GM21576 (cell line): ENCODE measurements around the gene AFDN.

Experiments used
- ATAC-seq: cut with Tn5 transposase; IDR thresholded peaks from one replicate; pipeline ENCODE4 v1.9.1; 2021; ENCODE audit warnings: mild to moderate bottlenecking, moderate library complexity; ENCODE audit not compliant: unreplicated experiment

The AFDN gene

DNA sequence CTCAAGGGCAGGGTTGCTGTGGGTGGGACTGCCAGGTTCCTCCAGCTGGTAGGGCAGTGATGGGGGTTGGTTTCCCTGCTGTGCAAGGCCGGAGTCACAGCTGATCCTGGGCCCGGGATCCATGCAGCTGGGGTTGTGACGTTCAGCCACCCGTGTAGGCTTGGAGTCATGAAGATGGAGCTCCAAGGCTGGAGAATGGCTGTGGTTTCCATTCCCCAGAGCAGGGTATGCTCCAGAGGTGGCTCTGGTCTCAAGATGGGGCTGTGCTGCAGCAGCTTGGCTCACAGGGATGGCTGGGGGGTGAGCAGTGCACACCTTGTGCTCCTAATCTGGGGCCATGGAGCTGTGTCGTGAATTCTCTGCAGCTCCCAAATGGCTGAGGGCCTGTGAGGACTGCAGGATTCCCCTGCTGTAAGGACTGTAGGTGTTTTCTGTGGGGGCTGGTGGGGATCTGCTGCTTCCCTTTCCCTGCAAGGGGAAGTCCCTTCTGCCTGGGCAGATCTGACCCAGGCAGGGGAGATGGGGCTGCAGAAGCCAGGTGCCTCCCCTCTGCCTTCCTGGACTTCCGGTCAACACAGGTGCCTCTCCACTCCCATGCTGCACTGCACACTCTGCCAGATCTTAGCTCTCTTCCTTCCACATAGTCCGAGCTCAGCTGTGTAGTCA, 186.7 kb downstream of the AFDN start:
- no peak for ATAC-seq

DNA sequence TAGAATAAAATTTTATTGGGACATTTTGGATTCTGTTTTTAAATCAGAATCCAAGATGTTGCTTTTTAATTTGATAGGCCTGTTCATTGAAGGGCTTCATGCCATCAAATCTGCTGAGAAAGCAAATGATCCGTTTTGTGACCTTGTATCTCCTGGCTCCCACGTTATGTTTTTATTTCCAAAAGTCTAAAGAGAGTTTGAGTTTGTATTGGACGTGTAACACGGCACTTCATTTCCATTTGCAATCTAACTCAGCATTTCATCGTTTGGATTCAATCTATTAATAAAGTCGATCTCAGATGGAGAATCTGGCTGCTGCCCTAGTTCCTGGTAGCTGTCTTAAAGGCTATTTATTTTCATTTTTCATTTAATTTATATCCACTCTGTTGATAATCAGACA, 187.7 kb downstream of the AFDN start:
- no peak for ATAC-seq

DNA sequence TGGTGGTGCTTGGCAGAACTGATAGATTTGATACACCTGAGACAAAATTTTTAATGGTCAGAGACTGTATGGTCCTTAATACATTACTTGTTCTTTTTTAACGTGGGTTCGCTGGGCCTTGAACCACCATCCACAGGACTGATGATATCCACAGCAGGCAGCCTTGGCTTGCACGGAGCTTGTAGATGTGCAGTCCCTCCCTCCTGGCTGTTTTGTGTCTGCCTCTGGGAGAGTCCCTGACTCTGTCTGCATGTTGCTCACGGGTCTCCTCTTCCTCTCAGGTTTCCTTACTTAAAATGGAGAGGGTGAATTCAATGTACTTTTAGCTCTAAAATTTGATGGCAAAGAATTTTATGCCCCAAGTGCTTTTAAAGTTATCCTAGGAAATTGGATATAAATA, 188.3 kb downstream of the AFDN start:
- ATAC-seq: no peak

DNA sequence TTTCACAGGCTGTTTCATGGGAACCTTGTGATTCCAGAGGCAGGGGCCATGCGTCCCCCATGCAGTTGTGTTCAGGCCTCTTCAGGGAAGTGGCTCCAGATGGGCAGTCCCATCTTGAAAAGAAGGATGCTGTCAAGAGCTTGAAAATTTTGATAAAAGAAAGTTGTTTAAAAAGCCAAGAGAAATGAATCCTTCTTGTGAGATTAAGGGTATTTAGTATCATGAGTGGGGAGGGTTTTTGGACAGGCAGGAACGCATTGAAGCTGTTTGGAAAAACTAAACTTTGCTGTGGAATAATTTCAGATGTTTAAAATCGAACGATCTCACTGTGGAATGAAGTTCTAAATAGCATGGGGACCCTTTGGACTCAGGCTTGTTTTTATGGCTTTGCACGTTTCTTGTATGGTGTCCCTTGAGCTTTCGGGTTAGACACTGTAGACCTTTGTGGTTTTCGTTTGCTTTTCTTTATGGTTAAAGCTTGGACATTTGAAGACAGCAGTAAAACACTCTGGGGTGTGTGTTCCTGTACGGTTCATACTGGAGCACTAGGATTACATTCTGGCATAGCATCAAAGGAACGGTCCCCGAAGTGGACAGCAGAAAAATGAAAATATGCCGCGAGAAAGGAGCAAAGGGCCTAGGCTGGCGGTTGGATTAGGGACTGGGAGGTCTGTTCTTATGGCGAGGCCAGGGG, 188.9 kb downstream of the AFDN start:
- ATAC-seq: no peak

DNA sequence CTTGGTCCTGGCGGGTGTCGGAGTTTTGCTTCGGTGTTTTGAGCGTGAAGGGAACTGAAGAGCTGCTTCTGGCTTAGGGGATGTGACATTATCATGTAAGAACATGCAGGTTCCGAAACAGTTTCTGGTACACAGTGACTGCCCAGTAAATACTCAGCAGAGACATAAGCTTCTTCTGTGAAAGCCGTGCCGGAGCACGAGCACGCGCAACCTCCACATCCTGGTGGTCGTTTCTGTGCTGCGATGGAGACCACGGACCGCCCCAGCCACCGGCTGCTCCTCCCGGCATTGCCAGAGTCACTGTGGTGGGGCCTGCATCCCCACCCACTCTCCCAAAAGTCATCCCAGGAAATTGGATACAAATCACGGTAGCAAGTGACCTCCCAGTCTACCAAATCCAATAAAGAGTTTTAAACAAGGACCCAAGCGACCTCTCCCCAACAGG, 189.5 kb downstream of the AFDN start:
- ATAC-seq: no peak

DNA sequence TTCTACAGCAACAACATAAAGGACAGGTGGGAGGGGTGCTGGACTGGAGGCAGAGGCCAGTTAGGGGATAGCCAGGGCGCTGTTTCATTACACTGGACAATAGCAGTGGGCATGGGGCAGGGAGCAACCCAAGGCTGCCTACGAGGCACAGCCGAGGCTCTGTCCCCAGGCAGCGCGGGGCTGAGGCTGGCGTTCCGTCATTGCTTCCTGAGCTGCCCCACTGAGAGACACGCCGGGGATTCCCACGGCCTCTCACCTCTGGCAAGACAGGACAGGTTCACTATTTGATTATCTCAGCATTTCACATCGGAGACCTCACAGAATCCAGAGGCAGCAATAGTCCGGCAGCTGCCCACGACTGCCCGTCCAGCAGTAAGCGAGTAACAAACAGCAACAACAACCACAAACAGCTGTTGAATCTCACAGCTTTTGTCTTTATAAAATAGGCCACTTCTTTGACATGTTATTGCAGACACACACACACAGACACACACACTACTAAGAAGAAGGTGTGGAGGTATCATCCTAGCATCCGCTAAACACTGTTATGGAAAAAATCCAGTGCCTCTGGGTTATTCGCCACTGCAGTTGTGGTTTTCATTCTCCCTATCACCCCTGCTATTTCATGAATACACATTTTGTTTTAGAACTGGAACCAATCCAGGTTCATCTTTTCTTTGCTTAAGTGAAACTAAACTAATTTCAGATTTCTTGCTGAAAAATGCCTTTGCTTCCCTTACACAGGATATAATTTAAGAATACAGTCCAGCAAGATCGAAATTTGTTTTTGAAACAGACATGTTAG, 190.2 kb downstream of the AFDN start:
- no peak for ATAC-seq

DNA sequence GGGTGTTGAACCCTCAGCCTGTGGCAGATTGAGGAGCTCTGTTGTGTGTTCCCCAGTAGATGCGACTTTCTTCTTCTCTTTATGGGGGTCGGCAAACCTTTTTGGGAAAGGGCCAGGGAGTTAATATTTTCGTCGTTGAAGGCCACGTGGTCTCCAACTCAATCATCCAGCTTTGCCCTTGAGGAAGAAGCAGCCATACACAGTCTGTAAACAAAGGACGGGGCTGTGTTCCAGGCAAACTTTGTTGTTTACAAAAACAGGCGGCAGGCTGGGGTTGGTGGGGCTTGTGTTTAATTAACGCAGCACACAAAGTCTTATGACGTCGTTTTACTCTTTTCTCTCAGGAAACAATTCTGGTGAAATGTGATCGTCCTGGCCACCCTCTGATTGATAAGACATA, 190.9 kb downstream of the AFDN start:
- ATAC-seq: no peak

DNA sequence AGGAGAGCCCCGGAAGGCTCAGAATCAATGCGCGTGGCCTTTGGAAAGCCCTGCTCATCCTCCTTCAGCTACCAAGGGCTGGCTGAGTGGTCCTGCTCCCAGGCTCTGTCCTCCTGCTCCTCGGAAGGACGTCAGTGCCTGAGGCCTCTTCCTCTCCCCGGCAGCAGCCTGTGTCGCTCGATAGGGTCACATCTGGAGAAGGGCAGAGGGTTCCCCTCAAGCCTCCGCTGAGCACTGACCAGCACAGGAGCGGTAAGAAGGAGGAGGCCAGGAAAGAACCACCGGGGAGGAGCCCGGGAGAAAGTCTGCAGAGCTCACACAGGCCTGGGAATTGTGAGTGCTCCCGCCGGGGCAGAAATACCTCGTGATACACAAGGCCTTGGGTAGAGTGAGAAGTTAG, 192.0 kb downstream of the AFDN start:
- ATAC-seq: no peak

DNA sequence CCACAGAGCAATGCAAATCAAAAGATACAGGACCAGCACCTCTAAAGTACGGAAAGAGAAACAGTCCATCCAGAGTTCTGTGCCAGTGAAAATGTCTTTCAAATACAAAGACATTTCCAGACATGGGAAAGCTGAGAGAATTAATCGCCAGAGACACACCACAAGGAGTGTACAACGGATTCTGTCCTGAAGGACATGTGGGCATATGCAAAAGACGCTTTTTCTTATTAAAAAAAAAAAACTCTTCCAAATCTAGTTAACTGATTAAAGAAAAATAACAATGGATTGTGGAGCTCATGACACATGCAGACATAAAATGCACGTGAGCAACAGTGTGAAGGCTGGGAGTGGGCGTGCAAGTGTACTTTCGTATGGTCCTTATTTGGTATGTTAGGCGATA, 193.5 kb downstream of the AFDN start:
- no peak for ATAC-seq

DNA sequence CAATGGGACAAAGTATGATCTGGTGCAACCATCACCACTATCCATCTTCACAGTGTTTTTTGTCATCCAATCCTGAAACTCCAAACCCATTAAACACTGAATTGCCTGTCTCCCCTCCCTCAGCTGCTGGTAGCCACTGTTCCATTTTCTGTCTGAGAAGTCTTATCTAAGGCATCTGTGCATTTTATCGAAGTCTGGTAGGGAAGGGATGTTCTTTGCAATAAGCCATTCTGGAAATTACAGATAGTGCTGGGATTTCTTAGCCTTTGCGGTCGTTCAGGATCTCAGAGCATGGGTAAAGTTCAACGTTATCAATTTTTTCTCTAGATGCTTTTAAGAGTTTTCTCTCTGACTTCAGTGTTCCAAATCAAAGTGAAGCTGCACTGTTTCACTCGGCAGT, 194.9 kb downstream of the AFDN start:
- ATAC-seq: no peak
